ENCODE data around the gene SERPINE2.

SERPINE2 gene

GRCh38 chr2:223937535-223937934 lies 101.6 kb downstream of the SERPINE2 start:
- no peak for FAIRE-seq

- FAIRE-seq: no peak
Measured at GRCh38 chr2:223936862-223937326, 102.2 kb downstream of the SERPINE2 start.

GRCh38 chr2:223935459-223936125 lies 103.5 kb downstream of the SERPINE2 start:
- no peak for FAIRE-seq

GRCh38 chr2:223934870-223935269 lies 104.2 kb downstream of the SERPINE2 start:
- FAIRE-seq: no peak

- no peak for FAIRE-seq
Measured at GRCh38 chr2:223932816-223933800, 106.0 kb downstream of the SERPINE2 start.

GRCh38 chr2:223930103-223930976 lies 108.7 kb downstream of the SERPINE2 start:
- no peak for FAIRE-seq

GRCh38 chr2:223929571-223930102 lies 109.4 kb downstream of the SERPINE2 start:
- FAIRE-seq: no peak

GRCh38 chr2:223928113-223929006 lies 110.7 kb downstream of the SERPINE2 start:
- no peak for FAIRE-seq

- FAIRE-seq: no peak
Measured at GRCh38 chr2:223925106-223925505, 114.0 kb downstream of the SERPINE2 start.
